Loucy (cell line): ENCODE results near the gene FAM124A.

ENCODE experiments used
- H2AFZ ChIP-seq: fragments of 200-600 bp; sonication (generic); 2 replicates; pipeline ENCODE4 v1.6.0; 2016; ENCODE audit warnings: antibody characterized with exemption, mild to moderate bottlenecking, low read length, moderate library complexity
- H3F3A ChIP-seq: fragments of 200-600 bp; 2 replicates; pipeline ENCODE4 v1.6.0; 2016; ENCODE audit warnings: antibody characterized with exemption, low read depth, mild to moderate bottlenecking
- H3K27me3 ChIP-seq: fragments of 200-600 bp; sonication (generic); 2 replicates; pipeline ENCODE4 v1.6.1; 2014; ENCODE audit warnings: low read length, mild to moderate bottlenecking; ENCODE audit not compliant: insufficient read depth, poor library complexity, severe bottlenecking
- H3K36me3 ChIP-seq: fragments of 200-600 bp; sonication (generic); 2 replicates; pipeline ENCODE4 v1.6.1; 2016; ENCODE audit warnings: low read length; ENCODE audit not compliant: insufficient read depth
- H3K4me1 ChIP-seq: fragments of 200-600 bp; sonication (generic); 2 replicates; pipeline ENCODE4 v1.5.1; 2014; ENCODE audit warnings: low read length, mild to moderate bottlenecking; ENCODE audit not compliant: insufficient read depth, poor library complexity, severe bottlenecking
- H3K4me2 ChIP-seq: fragments of 200-600 bp; sonication (generic); 2 replicates; pipeline ENCODE4 v1.6.0; 2014; ENCODE audit warnings: antibody characterized with exemption, low read length, low read depth, mild to moderate bottlenecking; ENCODE audit not compliant: poor library complexity, severe bottlenecking
- H3K4me3 ChIP-seq: fragments of 200-600 bp; sonication (generic); 2 replicates; pipeline ENCODE4 v1.5.1; 2014; ENCODE audit warnings: low read length, mild to moderate bottlenecking, mixed read lengths; ENCODE audit not compliant: poor library complexity, severe bottlenecking
- H3K79me2 ChIP-seq: fragments of 200-600 bp; sonication (generic); 2 replicates; pipeline ENCODE4 v1.6.1; 2014; ENCODE audit warnings: low read length; ENCODE audit not compliant: insufficient read depth
- H3K9ac ChIP-seq: fragments of 200-600 bp; sonication (generic); 2 replicates; pipeline ENCODE4 v1.6.0; 2014; ENCODE audit warnings: mild to moderate bottlenecking, low read depth, low read length, moderate library complexity; ENCODE audit not compliant: poor library complexity, severe bottlenecking
- H3K9me2 ChIP-seq: fragments of 200-600 bp; sonication (generic); replicated peaks from 2 replicates; pipeline ENCODE4 v1.6.1; 2016; ENCODE audit warnings: low read depth, low read length, mixed read lengths
- H3K9me3 ChIP-seq: fragments of 200-600 bp; sonication (generic); 2 replicates; pipeline ENCODE4 v1.6.1; 2014; ENCODE audit warnings: mild to moderate bottlenecking, antibody characterized with exemption, low read length, low read depth; ENCODE audit not compliant: insufficient read depth
- H4K20me1 ChIP-seq: fragments of 200-600 bp; sonication (generic); 2 replicates; pipeline ENCODE4 v1.6.0; 2014; ENCODE audit warnings: antibody characterized with exemption, low read length, mild to moderate bottlenecking; ENCODE audit not compliant: insufficient read depth, poor library complexity, severe bottlenecking
- CTCF ChIP-seq: fragments of 200-600 bp; sonication (generic); conservative IDR thresholded peaks from 2 replicates; pipeline ENCODE4 v1.5.1; 2014; ENCODE audit warnings: mild to moderate bottlenecking, antibody characterized with exemption, low read length
- EZH2phosphoT487 ChIP-seq: fragments of 200-600 bp; IDR thresholded peaks from 2 replicates; pipeline ENCODE4 v1.6.1; 2018; ENCODE audit warnings: antibody characterized with exemption, mild to moderate bottlenecking, moderate library complexity, borderline replicate concordance

FAM124A gene

GRCh38 chr13:51251480-51251879, 29.3 kb downstream of the FAM124A start:
- H3K9ac ChIP-seq = no peak overlapping the region
- H3K4me1 ChIP-seq = no peaks in the 10 kb centered on the region
- no peaks in the 10 kb centered on the region for H4K20me1 ChIP-seq

GRCh38 chr13:51252954-51253532, 30.8 kb downstream of the FAM124A start:
- H3K79me2 ChIP-seq = no peaks in the 10 kb centered on the region
- H3K9me2 ChIP-seq = no peaks in the 10 kb centered on the region
- H3K27me3 ChIP-seq = no peaks in the 10 kb centered on the region
- H3K9ac ChIP-seq = no peak overlapping the region
- H3K4me1 ChIP-seq = no peaks in the 10 kb centered on the region
- TF ChIP-seq CTCF (no peak), EZH2phosphoT487 (no peak)
- H3K4me2 ChIP-seq = no peak overlapping the region
- H3F3A ChIP-seq = no peaks in the 10 kb centered on the region
- H3K36me3 ChIP-seq = no peaks in the 10 kb centered on the region
- no peaks in the 10 kb centered on the region for H4K20me1 ChIP-seq
- H3K4me3 ChIP-seq = no peak overlapping the region
- H2AFZ ChIP-seq = no peak overlapping the region
- H3K9me3 ChIP-seq = no peaks in the 10 kb centered on the region

More at GRCh38 chr13:51251480-51251879, 29.3 kb downstream of the FAM124A start:
- Histone ChIP-seq H3K9me3 (no peaks in the 10 kb centered on the region), H3F3A (no peaks in the 10 kb centered on the region), H3K9me2 (no peaks in the 10 kb centered on the region), H3K4me2 (no peak overlapping the region), H3K27me3 (no peaks in the 10 kb centered on the region), H2AFZ (no peak overlapping the region), H3K79me2 (no peaks in the 10 kb centered on the region), H3K4me3 (no peak overlapping the region), H3K36me3 (no peaks in the 10 kb centered on the region)
- TF ChIP-seq EZH2phosphoT487 (no peak), CTCF (no peak)

- Histone ChIP-seq H4K20me1 (no peaks in the 10 kb centered on the region), H3K27me3 (no peaks in the 10 kb centered on the region), H3K4me2 (no peak overlapping the region), H3K9ac (no peak overlapping the region), H3K4me1 (no peaks in the 10 kb centered on the region), H2AFZ (no peak overlapping the region), H3K79me2 (no peaks in the 10 kb centered on the region), H3K36me3 (no peaks in the 10 kb centered on the region), H3K4me3 (no peak overlapping the region), H3K9me3 (no peaks in the 10 kb centered on the region), H3K9me2 (no peaks in the 10 kb centered on the region), H3F3A (no peaks in the 10 kb centered on the region)
- no peak for TF ChIP-seq CTCF
- TF ChIP-seq EZH2phosphoT487 = no peak
Measured at GRCh38 chr13:51255556-51255955, 33.4 kb downstream of the FAM124A start.
